Muscle layer of duodenum (tissue), 2 donors: ENCODE measurements around the gene ARHGAP29.

Experiments used
- H3K27ac ChIP-seq: one replicate; pipeline ENCODE4 v1.7.0; 2013; ENCODE audit warnings: mild to moderate bottlenecking, low read length
- H3K27me3 ChIP-seq: one replicate; pipeline ENCODE4 v1.7.0; 2013; ENCODE audit warnings: low read depth, mild to moderate bottlenecking, control low read depth, low read length
- H3K36me3 ChIP-seq, 2 donors: one replicate each; pipeline ENCODE4 v1.7.0; 2013; ENCODE audit warnings: low read length in 2 of 2, control low read depth in 1 of 2, mild to moderate bottlenecking in 1 of 2; ENCODE audit not compliant: insufficient read depth in 2 of 2, control insufficient read depth in 1 of 2
- H3K4me1 ChIP-seq, 2 donors: one replicate each; pipeline ENCODE4 v1.7.0; 2013; ENCODE audit warnings: low read length in 2 of 2, mild to moderate bottlenecking in 2 of 2, control low read depth in 1 of 2, moderate library complexity in 1 of 2; ENCODE audit not compliant: insufficient read depth in 2 of 2, control insufficient read depth in 1 of 2
- H3K4me3 ChIP-seq, 2 donors: one replicate each; pipeline ENCODE4 v1.7.0; 2013; ENCODE audit warnings: low read length in 2 of 2, low read depth in 1 of 2, mild to moderate bottlenecking in 1 of 2
- H3K9me3 ChIP-seq, 2 donors: one replicate each; pipeline ENCODE4 v1.7.0; 2013; ENCODE audit warnings: low read length in 2 of 2, control low read depth in 1 of 2, mild to moderate bottlenecking in 1 of 2; ENCODE audit not compliant: control insufficient read depth in 1 of 2
- donor health status: healthy.

Gene ARHGAP29

GRCh38 chr1:94259635-94260289, 22.4 kb upstream of the ARHGAP29 start:
- Histone ChIP-seq H3K9me3 (no peaks in the 10 kb centered on the region), H3K27me3 (no peaks in the 10 kb centered on the region), H3K4me1 (no peaks in the 10 kb centered on the region), H3K4me3 (no peak overlapping the region), H3K36me3 (no peaks in the 10 kb centered on the region), H3K27ac (no peak overlapping the region)

GRCh38 chr1:94258873-94259331, 21.5 kb upstream of the ARHGAP29 start:
- H3K9me3 ChIP-seq = no peaks in the 10 kb centered on the region
- no peak overlapping the region for H3K4me3 ChIP-seq
- no peaks in the 10 kb centered on the region for H3K36me3 ChIP-seq
- no peak overlapping the region for H3K27ac ChIP-seq
- no peaks in the 10 kb centered on the region for H3K4me1 ChIP-seq
- no peaks in the 10 kb centered on the region for H3K27me3 ChIP-seq

- H3K4me3 ChIP-seq = no peak overlapping the region
- no peaks in the 10 kb centered on the region for H3K36me3 ChIP-seq
- no peaks in the 10 kb centered on the region for H3K4me1 ChIP-seq
- H3K9me3 ChIP-seq = no peaks in the 10 kb centered on the region
- H3K27me3 ChIP-seq = no peaks in the 10 kb centered on the region
- no peak overlapping the region for H3K27ac ChIP-seq
Measured at GRCh38 chr1:94257444-94257843, 20.1 kb upstream of the ARHGAP29 start.

- Histone ChIP-seq H3K36me3 (no peaks in the 10 kb centered on the region), H3K4me3 (no peak overlapping the region), H3K9me3 (no peaks in the 10 kb centered on the region), H3K27ac (no peak overlapping the region), H3K27me3 (no peaks in the 10 kb centered on the region), H3K4me1 (no peaks in the 10 kb centered on the region)
Measured at GRCh38 chr1:94255476-94255875, 18.1 kb upstream of the ARHGAP29 start.

GRCh38 chr1:94254073-94254810, 16.9 kb upstream of the ARHGAP29 start:
- Histone ChIP-seq H3K9me3 (no peaks in the 10 kb centered on the region), H3K27ac (no peak overlapping the region), H3K4me1 (no peaks in the 10 kb centered on the region), H3K4me3 (no peak overlapping the region), H3K36me3 (no peaks in the 10 kb centered on the region), H3K27me3 (no peaks in the 10 kb centered on the region)

- Histone ChIP-seq H3K9me3 (no peaks in the 10 kb centered on the region), H3K36me3 (no peaks in the 10 kb centered on the region), H3K27ac (no peak overlapping the region), H3K27me3 (no peaks in the 10 kb centered on the region), H3K4me3 (no peak overlapping the region), H3K4me1 (no peaks in the 10 kb centered on the region)
Measured at GRCh38 chr1:94253456-94254017, 16.2 kb upstream of the ARHGAP29 start.

GRCh38 chr1:94250341-94250740, 13.0 kb upstream of the ARHGAP29 start:
- no peak overlapping the region for H3K4me3 ChIP-seq
- no peaks in the 10 kb centered on the region for H3K36me3 ChIP-seq
- no peaks in the 10 kb centered on the region for H3K9me3 ChIP-seq
- peaks cover 0 to 10% of the 10 kb centered on the region in 2 donors for H3K4me1 ChIP-seq
- H3K27ac ChIP-seq = no peak overlapping the region
- peaks cover 15% of the 10 kb centered on the region for H3K27me3 ChIP-seq

- no peaks in the 10 kb centered on the region for H3K9me3 ChIP-seq
- peaks cover 16% of the 10 kb centered on the region for H3K27me3 ChIP-seq
- H3K36me3 ChIP-seq = no peaks in the 10 kb centered on the region
- H3K27ac ChIP-seq = no peak overlapping the region
- H3K4me1 ChIP-seq = peaks cover 0 to 10% of the 10 kb centered on the region in 2 donors
- H3K4me3 ChIP-seq = no peak overlapping the region
Measured at GRCh38 chr1:94248956-94249688, 11.7 kb upstream of the ARHGAP29 start.

GRCh38 chr1:94247138-94248094, 10.0 kb upstream of the ARHGAP29 start:
- Histone ChIP-seq H3K27me3 (peaks cover 16% of the 10 kb centered on the region), H3K27ac (peak overlapping the region; percentile 72), H3K36me3 (no peaks in the 10 kb centered on the region), H3K4me3 (peak overlapping the region; percentile 67 to 74), H3K9me3 (peaks cover 0 to 4% of the 10 kb centered on the region in 2 donors), H3K4me1 (peaks cover 0 to 10% of the 10 kb centered on the region in 2 donors)

GRCh38 chr1:94246692-94247137, 9.3 kb upstream of the ARHGAP29 start:
- no peaks in the 10 kb centered on the region for H3K36me3 ChIP-seq
- peaks cover 0 to 4% of the 10 kb centered on the region in 2 donors for H3K9me3 ChIP-seq
- H3K27ac ChIP-seq = peak overlapping the region; percentile 72
- peaks cover 16% of the 10 kb centered on the region for H3K27me3 ChIP-seq
- peak overlapping the region; percentile 67 to 74 for H3K4me3 ChIP-seq
- peaks cover 0 to 10% of the 10 kb centered on the region in 2 donors for H3K4me1 ChIP-seq
